HG03108 (cell line): Measurements from ENCODE around the gene WDR35.
"Not testable (repeated sequence)": the region's sequence is repeated elsewhere in the genome, so short reads cannot be mapped to it uniquely, and the experiment has no call there.

Source experiments
- ATAC-seq: cut with Tn5 transposase; IDR thresholded peaks from one replicate; pipeline ENCODE4 v1.9.1; 2021; ENCODE audit warnings: moderate library complexity; ENCODE audit not compliant: unreplicated experiment

Gene WDR35

DNA sequence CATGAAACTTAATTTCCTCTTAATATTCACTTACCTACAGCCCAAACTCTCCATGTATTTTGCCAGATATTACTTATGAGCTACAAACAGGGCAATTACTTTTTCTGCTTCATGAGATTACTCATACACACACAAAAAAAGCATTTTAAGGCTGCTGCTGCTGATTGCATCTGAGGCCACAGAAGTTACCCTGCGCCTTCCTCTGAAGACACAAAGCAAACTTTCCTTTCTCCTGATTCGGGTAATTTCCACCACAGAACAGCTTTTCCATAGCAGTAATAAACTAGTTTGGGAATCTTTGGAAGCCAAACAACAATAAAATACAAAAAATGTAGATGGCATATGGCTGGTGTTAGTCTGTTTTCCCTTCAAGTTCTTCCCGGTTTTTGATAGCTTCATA is 94.4 kb downstream of the WDR35 start:
- no peak for ATAC-seq

DNA sequence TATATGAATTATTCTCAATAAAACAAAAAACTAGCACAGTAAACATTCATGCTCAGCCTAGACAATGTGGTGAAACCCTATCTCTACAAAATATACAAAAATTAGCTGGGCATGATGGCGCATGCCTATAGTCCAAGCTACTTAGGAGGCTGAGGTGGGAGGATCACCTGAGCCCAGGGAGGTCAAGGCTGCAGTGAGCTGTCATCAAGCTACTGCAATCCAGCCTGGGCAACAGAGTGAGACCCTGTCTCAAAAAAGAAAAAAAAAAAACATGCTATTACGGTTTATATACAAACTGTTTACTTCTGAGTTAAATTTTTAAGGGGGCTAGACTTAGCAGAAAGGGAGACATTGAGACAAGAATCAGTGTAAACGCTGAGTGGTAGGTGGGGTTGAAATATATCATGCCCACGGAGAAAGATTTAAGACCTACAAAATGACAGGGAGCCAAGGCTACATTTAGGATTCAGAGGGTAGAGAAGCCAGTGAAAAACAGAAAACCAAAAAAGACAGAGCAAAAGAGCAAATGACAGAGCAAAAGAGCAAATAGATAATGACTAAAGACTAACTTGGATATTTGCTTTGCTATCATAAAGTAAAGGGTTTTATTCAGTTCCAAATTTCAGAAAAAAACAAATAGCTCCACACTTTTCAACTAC is 95.6 kb downstream of the WDR35 start:
- no peak for ATAC-seq

DNA sequence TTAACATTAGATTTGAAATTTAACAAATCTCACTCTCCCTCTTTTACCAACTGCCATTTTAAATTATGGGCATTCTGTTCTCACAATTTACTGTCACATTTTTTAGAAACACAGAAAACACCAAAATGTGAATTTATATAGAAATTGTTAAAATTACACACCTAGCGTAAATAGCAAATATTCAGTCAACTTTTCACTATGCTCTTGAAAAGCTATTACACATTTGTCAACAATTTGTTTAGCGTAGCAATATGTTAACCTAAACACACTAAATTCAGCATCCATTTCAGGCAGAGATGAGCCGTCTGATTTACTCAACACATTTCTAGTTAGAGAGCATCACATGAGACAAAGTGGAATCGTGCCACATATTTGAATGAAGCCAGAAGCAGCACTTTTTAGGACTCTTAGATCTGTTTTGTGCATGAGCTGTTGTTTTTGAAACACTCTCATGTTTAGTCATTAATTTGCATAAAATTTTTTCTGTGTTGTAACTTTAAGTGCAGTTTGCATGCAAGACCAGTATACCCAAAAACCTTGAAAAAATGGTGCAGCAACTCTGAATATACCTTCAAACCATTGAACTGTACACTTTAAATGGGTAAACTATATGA is 96.3 kb downstream of the WDR35 start:
- ATAC-seq: peak; percentile 57

DNA sequence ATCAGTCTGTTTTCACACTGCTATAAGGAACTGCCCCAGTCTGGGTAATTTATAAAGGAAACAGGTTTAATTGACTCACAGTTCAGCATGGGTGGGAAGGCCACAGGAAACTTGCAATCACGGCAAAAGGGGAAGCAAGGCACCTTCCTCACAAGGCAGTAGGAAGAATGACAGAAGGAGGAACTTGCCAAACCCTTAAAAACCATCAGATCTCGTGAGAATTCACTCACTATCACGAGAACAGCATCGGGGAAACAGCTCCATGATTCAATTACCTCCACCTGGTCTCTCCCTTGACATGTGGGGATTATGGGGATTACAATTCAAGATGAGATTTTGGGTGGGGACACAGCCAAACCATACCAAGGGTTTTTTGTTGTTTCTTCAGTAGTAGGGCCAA is 97.9 kb downstream of the WDR35 start:
- not testable (repeated sequence) for ATAC-seq

DNA sequence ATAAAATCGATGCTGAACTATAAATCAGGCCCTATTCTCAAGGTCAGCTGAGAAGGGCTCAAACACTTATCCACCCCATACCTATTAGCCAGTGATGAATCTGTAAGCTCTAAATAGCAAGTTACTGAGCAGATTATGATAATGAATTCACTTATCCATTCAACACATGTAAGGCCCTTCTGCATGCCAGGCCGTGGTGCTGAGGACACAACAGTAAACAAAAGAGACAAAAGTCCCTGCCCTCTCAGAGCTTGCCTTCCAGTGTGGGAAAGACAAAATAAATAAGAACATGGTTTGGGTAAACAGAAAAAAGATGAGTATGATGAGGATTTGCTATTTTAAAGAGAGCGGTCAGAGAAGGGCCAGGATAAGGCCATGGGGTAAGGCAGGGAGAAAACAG is 99.8 kb downstream of the WDR35 start:
- no peak for ATAC-seq

DNA sequence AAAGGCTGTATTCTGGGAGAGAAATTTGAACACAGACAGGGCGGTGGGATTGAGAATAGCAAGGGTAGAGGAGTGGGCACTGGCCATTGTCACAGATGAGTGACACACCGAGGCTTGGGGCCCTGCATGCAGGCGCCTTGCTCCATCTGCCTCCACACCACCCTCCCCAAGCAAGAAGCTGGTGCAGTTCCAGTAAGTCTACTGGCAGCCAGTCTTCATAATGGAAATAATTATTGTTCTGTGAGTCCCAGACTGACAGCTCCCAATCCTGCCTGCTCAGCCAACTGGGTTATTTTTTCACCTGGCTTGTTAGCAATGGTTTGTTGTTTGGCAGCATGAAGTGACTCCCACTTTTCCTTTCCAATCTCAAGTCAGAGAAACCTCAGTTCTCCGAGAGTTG is 101.1 kb downstream of the WDR35 start:
- no peak for ATAC-seq

DNA sequence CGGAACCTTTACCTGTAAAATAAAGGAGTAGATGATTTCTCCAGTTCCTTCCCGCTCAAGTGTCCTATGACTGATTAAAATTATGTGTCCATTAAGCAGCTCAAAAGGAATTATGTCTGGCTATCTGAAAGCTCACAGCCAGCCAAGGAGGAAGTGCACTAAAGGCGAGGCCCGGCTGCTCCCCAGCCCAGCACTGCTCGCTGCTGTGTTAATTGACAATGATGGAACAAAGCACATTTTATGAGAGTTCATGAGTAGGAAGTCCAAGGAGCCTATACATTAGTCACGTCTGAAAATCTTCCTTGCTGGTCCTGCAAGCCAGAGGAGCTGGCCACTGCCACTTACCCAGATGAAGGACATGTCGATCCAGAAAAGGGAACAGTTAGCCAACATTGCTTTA is 102.4 kb downstream of the WDR35 start:
- ATAC-seq: no peak

DNA sequence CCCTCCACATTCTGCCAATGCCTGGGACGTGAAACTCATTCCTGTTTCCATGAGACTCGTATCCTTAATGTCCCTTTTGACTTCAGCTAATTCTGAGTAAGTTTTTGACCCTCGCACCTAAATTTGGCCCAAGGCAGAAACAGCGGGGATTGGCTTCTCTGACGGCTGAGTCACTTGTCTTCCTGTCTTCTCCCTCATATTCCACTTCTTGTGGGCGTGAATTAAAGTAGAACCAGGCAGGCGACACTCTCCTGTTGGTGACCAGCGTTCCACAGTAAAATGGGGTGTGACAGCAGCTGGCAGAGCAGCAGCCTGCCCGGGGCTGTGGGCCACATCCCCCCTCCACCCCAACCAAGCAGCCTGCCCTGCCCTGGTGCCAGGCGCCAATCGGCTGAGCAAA is 103.6 kb downstream of the WDR35 start:
- ATAC-seq: no peak

DNA sequence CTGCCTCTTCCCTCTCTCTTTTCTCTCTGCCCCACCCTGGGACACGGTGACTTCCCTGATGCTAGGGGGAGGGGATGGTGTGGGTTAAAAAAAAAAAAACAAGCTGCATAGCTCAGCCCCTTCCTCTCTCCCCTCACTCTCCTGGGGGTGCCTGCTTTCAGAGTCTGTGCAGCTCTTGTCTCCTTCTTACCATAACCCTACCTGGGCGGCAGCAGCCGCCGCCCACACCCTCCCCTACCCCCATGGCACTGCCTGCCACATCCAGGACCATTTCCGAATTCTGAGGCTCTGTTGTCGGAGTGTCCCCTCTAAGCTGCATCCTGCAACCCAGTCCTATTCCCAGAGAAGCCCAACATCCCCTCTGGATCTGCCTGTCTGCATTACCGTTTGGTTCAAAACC is 104.1 kb downstream of the WDR35 start:
- ATAC-seq: no peak

DNA sequence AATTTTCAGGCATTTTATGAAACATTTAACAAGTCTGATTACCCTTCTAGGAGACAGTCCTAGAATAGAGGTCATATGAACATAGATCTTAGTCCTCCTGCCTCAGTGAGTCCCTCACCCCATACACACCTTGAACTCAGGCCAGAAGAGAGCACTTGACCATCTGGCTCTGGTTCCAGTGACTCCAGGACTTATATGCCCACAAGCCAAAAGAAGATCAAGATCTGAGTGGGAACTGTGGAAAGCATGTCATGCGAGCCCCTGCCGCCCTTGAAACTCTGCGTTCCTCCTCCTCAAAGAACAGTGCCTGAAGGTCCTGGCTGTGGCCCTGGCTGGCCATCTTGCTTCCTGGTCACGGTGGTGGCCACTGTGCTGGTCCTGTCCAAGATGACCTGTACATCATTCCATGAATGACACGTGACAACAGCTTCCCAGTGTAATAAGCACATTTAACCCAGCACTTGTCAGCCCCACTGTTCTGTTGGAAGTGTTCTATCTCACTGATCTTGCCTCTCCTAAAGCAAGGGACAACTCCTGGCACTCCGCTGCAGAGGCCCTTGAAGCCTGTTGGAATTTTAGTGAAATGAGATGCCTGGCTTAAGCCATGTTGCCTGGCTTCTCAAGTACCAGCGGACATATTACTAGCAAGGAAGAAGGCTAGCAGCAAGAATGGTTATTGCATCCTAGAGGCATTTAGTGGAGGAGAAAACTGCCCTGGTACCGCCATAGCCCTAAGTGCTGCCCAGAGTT is 105.8 kb downstream of the WDR35 start:
- no peak for ATAC-seq

DNA sequence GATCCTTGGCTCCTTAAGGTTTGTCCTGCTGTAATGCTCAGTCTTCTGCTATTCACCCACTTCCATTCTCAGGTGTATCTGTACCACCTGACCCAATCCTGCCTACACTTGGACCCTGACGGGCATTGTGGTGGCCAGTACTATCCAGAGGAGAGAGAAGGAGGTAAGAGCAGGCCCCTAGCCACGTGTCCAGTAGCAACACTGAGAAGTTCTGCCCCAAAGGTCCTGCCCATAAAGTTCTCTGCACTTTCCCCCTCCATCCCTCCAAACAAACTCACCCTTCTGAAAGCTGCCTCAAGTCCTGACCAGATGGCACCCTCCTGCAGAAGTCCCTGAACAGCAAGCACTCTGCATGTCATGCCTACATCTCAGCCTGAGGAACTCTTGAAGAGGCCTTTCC is 106.4 kb downstream of the WDR35 start:
- ATAC-seq: no peak

DNA sequence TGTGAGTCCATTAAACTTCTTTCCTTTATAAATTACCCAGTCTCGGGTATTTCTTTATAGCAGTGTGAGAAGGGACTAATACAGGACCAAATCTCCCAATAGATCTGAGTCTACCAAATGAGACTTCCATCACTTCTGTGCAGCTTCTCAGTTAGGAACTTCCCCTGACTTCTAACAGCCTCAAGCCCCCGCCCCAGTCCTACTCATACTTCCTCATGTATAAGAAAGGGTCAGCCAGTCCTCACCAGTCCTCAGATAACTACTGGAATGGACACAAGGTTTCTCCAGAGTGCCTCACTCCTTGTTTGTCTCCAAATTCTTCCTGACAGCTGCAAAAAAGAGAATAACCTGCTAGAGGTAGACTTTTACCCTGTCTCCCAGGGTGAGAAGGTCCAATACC is 107.6 kb downstream of the WDR35 start:
- ATAC-seq: no peak

DNA sequence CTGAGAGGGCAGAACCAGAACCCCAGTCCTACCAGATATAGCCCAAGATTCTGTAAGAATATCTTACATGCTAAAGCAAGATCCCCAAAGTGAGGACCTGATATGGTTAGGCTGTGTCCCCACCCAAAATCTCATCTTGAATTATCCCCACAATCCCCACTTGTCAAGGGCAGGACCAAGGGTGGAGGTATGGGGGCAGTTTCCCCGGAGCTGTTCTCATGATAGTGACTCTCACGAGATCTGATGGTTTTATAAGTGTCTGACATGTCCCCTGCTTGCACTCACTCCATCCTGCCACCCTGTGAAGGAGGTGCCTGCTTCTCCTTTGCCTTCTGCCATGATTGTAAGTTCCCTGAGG is 108.0 kb downstream of the WDR35 start:
- ATAC-seq: no peak

DNA sequence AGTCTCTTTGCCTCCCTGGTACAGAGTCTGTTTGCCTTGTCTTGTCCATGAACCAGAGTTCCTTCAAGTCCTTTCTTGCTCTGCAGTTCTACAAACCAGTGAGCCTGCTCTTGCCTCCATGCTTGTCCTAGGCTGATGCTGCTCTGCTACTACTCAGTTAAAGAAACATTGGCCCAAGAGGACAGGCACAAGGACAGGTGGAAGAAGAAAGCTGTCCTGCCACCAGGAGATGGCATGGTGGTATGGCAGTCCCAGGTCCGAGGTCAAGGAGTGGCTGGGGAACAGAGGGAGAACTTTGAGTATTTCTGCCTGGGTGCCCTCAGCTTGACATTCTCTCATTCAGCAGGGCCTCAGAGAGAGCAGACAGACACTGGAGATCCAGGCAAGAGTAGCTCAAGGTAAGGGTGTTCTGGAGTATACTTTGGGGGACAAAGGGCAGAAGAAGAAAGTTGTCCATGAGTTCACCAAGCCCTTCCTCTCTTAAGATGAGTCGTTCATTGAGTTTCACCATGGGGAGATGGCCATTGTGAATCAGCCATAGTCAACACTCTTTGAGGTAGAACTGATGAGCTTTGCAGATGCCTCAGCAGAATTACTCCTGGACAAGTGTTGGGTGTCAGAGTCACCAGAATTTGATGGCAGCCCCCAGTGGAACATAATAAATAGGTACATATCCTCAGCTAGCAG is 108.5 kb downstream of the WDR35 start:
- no peak for ATAC-seq

DNA sequence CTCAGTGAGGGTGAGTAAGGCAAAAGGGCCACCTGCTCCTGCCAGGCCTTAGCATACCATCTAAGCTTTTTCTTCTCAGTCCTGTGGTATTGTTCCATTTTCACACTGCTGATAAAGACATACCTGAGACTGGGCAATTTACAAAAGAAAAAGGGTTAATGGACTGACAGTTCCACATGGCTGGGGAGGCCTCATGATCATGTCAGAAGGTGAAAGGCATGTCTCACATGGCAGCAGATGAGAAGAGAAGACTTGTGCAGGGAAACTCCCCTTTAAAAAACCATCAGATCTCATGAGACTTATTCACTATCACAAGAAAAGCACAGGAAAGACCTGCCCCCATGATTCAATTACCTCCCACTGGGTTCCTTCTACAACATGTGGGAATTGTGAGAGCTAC is 109.7 kb downstream of the WDR35 start:
- not testable (repeated sequence) for ATAC-seq

DNA sequence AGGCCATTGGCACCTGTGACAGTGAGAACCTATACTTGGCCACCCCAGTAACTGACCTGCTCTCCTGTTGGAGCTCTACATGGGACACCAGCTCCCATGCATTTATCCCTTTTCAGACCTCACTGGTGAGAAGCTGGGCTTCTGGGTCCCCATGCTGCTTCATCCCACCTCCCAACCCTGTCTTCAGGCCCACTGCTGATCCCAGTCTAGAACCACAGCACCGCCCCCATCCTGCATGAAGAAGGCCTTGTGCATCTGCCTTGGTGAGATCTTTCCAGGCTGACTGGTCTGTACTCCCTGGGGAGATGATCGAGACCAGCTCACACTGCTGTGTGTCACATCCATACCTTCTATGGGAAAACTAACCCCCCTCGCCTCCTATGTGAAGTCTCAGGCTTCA is 110.8 kb downstream of the WDR35 start:
- no peak for ATAC-seq

DNA sequence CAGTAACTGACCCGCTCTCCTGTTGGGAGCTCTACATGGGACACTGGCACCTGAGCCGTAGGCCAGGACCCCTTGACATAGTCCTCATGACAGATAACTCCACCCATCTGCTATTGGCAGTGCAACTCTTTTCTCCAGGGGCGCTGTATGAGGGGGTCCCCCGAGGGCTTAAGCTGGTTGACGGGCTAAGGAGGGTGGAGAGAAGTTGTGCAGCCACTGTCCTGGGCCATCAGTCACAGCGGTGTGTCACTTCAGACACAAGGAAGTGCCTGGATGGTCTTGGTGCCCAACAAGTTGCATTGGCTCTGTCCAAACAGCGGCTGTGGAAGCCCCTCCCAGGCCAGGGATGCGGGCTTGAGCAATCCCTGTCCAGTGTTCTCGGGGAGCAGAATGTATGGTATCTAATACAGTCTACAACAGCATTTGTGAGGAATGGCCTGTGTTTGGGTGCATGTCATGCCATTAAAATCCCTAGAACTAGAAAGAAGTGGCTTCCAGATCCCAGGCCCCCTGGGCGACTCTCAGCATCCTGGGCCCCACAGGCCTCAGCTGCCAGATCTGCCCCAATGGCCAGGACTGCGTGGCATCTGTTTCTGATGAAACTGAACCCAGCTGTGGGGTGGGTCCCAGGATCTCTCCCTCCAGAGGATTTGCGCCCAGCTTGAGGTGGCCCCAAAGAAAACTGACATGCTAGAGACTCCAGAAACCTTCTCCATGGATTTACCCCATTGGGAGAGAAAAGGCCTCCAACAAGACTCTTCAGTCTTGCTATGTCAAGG is 111.4 kb downstream of the WDR35 start:
- no peak for ATAC-seq

DNA sequence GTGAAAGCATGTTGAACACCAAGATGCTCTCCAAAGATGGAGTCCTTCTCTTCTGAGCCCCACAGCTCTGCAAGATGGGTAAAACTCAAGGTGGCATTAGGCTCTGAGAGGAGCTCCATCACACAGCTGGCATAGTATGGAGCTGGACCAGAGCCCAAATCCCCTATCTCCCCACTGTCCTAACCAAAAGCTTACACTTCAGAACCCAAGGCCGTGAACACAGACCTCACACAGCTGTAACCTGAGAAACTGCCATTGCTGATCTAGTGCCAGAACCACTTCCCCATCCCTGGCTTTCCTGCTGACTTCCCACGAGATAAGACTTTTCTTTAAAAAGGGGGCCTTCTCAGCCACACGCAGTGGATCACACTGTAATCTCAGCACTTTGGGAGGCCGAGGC is 113.2 kb downstream of the WDR35 start:
- ATAC-seq: no peak

DNA sequence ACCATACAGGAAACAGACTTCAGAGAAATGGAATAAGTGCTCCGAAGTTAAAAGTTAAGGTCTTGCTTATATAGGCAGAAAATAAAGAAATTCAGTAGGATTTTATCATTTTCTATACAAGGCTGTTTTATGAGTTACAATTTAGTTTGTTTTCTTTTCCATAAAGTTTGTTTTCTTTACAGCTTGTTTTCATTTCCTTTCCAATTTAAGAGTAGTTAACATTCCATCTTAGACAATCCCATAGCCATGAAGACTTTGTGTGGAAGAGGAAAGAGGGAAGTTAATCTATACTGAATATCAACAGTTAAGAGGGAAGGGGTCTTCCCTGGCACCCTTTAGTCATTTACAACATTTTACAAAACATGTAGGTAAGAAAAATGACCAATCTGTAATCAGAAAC is 114.6 kb downstream of the WDR35 start:
- no peak for ATAC-seq

DNA sequence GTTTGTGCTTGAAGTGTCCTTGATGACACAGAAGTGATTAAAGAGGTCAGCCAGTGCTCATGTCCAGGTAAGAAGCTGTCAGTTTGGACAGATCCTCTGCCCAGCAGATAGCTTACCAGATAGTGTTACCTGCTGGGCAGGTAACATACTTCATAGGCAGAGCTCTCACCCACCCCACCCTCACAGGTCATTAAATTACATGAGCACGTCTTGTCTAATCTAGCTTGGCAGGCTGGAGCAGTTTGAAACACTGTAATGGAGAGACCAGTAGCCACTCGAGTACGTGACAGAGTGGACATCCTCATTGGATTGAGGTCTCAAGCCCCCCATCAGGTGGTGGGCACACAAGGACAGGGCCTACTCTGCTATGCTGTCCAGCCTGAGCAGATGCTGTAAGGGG is 115.2 kb downstream of the WDR35 start:
- ATAC-seq: no peak

DNA sequence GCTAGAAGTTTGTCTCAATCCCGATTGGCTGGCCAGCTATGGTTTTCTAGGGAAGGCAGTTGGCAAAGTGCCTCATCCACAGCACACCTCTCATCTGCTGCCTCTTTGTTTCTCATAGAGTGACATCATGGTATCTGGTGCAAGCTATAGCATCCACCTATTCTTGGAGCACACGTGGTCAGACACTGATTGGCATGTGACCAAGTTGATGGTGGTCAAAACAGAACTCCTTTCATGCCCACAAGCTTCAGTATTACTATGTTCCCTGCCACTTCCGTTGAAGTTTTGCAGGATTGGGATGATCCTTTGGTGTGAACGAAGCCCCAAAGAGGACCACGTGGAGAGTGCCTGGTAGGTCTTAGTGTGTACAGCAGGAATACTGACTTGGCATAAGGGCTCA is 116.9 kb downstream of the WDR35 start:
- no peak for ATAC-seq
